Endothelial cell of umbilical vein (primary cell): Measurements from ENCODE around the gene YWHAE.

Source experiments
- JUN ChIP-seq: IDR thresholded peaks from 2 replicates; pipeline ENCODE4 v1.6.1; 2011; ENCODE audit warnings: borderline replicate concordance, low read depth; ENCODE audit not compliant: insufficient read length, insufficient read depth
- POLR2AphosphoS5 ChIP-seq: IDR thresholded peaks from 2 replicates; pipeline ENCODE4 v1.6.1; 2012; ENCODE audit warnings: low read depth, mild to moderate bottlenecking, control low read depth, low read length, moderate library complexity; ENCODE audit not compliant: insufficient read depth

GRCh38 chr17:1323336-1323735 lies 76.7 kb downstream of the YWHAE start:
- TF ChIP-seq JUN = no peak
- no peak for TF ChIP-seq POLR2AphosphoS5
